Activated T-helper 1 cell treated with Interleukin-2 at 50 U/mL for 16 hours (primary cell): Measurements from ENCODE around the gene PTCD2.

Source experiments
- DNase-seq: peaks from one replicate; pipeline ENCODE4 v3.0.0-alpha.2; 2020; ENCODE audit warnings: low read depth

PTCD2 gene

GRCh38 chr5:72417333-72418062 lies 97.3 kb downstream of the PTCD2 start:
- DNase-seq = no peak
